IPS-18a (cell line): ENCODE results near the gene FAM222B.
"Not testable (repeated sequence)": the region's sequence is repeated elsewhere in the genome, so short reads cannot be mapped to it uniquely, and the experiment has no call there.

Experiments
- H3K27ac ChIP-seq: one replicate; pipeline ENCODE4 v1.5.1; 2013; ENCODE audit warnings: low read length
- H3K27me3 ChIP-seq: one replicate; pipeline ENCODE4 v1.6.1; 2013; ENCODE audit warnings: mild to moderate bottlenecking, low read length; ENCODE audit not compliant: control insufficient read depth, insufficient read depth
- H3K36me3 ChIP-seq: one replicate; pipeline ENCODE4 v1.6.1; 2013; ENCODE audit warnings: low read depth, low read length; ENCODE audit not compliant: control insufficient read depth
- H3K4me1 ChIP-seq: one replicate; pipeline ENCODE4 v1.6.1; 2013; ENCODE audit warnings: low read depth, low read length; ENCODE audit not compliant: control insufficient read depth
- H3K4me3 ChIP-seq: one replicate; pipeline ENCODE4 v1.5.1; 2013; ENCODE audit warnings: low read length
- H3K9ac ChIP-seq: one replicate; pipeline ENCODE4 v1.6.1; 2013; ENCODE audit warnings: mild to moderate bottlenecking, low read length, moderate library complexity
- H3K9me3 ChIP-seq: one replicate; pipeline ENCODE4 v1.6.1; 2013; ENCODE audit warnings: low read depth, low read length; ENCODE audit not compliant: control insufficient read depth

FAM222B gene

GRCh38 chr17:28827672-28828071 lies 14.9 kb downstream of the FAM222B start:
- H3K36me3 ChIP-seq, result no peaks in the 10 kb centered on the region
- H3K9me3 ChIP-seq, result no peaks in the 10 kb centered on the region
- H3K27ac ChIP-seq, result no peak overlapping the region
- H3K4me1 ChIP-seq, result no peaks in the 10 kb centered on the region
- no peaks in the 10 kb centered on the region for H3K27me3 ChIP-seq
- H3K9ac ChIP-seq, result no peak overlapping the region
- no peak overlapping the region for H3K4me3 ChIP-seq

GRCh38 chr17:28819582-28819981 lies 23.0 kb downstream of the FAM222B start:
- no peaks in the 10 kb centered on the region for H3K27me3 ChIP-seq
- no peak overlapping the region for H3K27ac ChIP-seq
- H3K9ac ChIP-seq, result no peak overlapping the region
- no peaks in the 10 kb centered on the region for H3K4me1 ChIP-seq
- H3K4me3 ChIP-seq, result no peak overlapping the region
- no peaks in the 10 kb centered on the region for H3K9me3 ChIP-seq
- H3K36me3 ChIP-seq, result no peaks in the 10 kb centered on the region

GRCh38 chr17:28818819-28819221 lies 23.8 kb downstream of the FAM222B start:
- Histone ChIP-seq H3K9me3 (no peaks in the 10 kb centered on the region), H3K27ac (no peak overlapping the region), H3K27me3 (no peaks in the 10 kb centered on the region), H3K36me3 (no peaks in the 10 kb centered on the region), H3K4me3 (no peak overlapping the region), H3K4me1 (no peaks in the 10 kb centered on the region), H3K9ac (no peak overlapping the region)

- Histone ChIP-seq H3K4me1 (no peaks in the 10 kb centered on the region), H3K36me3 (no peaks in the 10 kb centered on the region), H3K4me3 (no peak overlapping the region), H3K27me3 (no peaks in the 10 kb centered on the region), H3K27ac (no peak overlapping the region), H3K9ac (no peak overlapping the region), H3K9me3 (no peaks in the 10 kb centered on the region)
Observed at GRCh38 chr17:28816540-28816939, 26.1 kb downstream of the FAM222B start.

GRCh38 chr17:28812748-28813377 lies 29.7 kb downstream of the FAM222B start:
- Histone ChIP-seq H3K36me3 (no peaks in the 10 kb centered on the region), H3K9ac (peak overlapping the region; percentile 77), H3K4me3 (peak overlapping the region; percentile 98), H3K27me3 (no peaks in the 10 kb centered on the region), H3K9me3 (no peaks in the 10 kb centered on the region), H3K4me1 (peaks cover 24% of the 10 kb centered on the region), H3K27ac (peak overlapping the region; percentile 70)

- H3K4me3 ChIP-seq, result peak overlapping the region; percentile 98
- H3K4me1 ChIP-seq, result peaks cover 31% of the 10 kb centered on the region
- peak overlapping the region; percentile 91 for H3K9ac ChIP-seq
Observed at GRCh38 chr17:28812091-28812747, 30.4 kb downstream of the FAM222B start.

GRCh38 chr17:28811651-28812090 lies 30.9 kb downstream of the FAM222B start:
- Histone ChIP-seq H3K4me1 (peaks cover 33% of the 10 kb centered on the region), H3K27ac (peak overlapping the region; percentile 81), H3K9me3 (no peaks in the 10 kb centered on the region), H3K4me3 (peak overlapping the region; percentile 98), H3K9ac (peak overlapping the region; percentile 91), H3K36me3 (peaks cover 1% of the 10 kb centered on the region), H3K27me3 (no peaks in the 10 kb centered on the region)

More at GRCh38 chr17:28812091-28812747, 30.4 kb downstream of the FAM222B start:
- H3K36me3 ChIP-seq, result no peaks in the 10 kb centered on the region
- no peaks in the 10 kb centered on the region for H3K9me3 ChIP-seq
- H3K27me3 ChIP-seq, result no peaks in the 10 kb centered on the region
- peak overlapping the region; percentile 81 for H3K27ac ChIP-seq

GRCh38 chr17:28810437-28810836 lies 32.2 kb downstream of the FAM222B start:
- Histone ChIP-seq H3K9me3 (no peaks in the 10 kb centered on the region), H3K4me1 (peaks cover 33% of the 10 kb centered on the region), H3K36me3 (peaks cover 13% of the 10 kb centered on the region), H3K9ac (no peak overlapping the region), H3K27me3 (no peaks in the 10 kb centered on the region), H3K27ac (no peak overlapping the region), H3K4me3 (peak overlapping the region; percentile 98)

- peak overlapping the region; percentile 59 for H3K9ac ChIP-seq
Observed at GRCh38 chr17:28807925-28808634, 34.5 kb downstream of the FAM222B start.

GRCh38 chr17:28796062-28796461 lies 46.5 kb downstream of the FAM222B start:
- peaks cover 3% of the 10 kb centered on the region for H3K36me3 ChIP-seq
- H3K27me3 ChIP-seq, result no peaks in the 10 kb centered on the region
- H3K9me3 ChIP-seq, result no peaks in the 10 kb centered on the region
- H3K4me3 ChIP-seq, result no peak overlapping the region
- H3K4me1 ChIP-seq, result peaks cover 3% of the 10 kb centered on the region
- no peak overlapping the region for H3K27ac ChIP-seq
- H3K9ac ChIP-seq, result no peak overlapping the region

More at GRCh38 chr17:28807925-28808634, 34.5 kb downstream of the FAM222B start:
- Histone ChIP-seq H3K9me3 (no peaks in the 10 kb centered on the region), H3K27me3 (no peaks in the 10 kb centered on the region), H3K27ac (peak overlapping the region; percentile 65), H3K4me3 (peak overlapping the region; percentile 43), H3K36me3 (peaks cover 22% of the 10 kb centered on the region), H3K4me1 (peaks cover 33% of the 10 kb centered on the region)

GRCh38 chr17:28794846-28795441 lies 47.6 kb downstream of the FAM222B start:
- not testable (repeated sequence) for H3K27me3 ChIP-seq, H3K9me3 ChIP-seq, H3K9ac ChIP-seq, H3K4me1 ChIP-seq, H3K4me3 ChIP-seq, H3K36me3 ChIP-seq, H3K27ac ChIP-seq
